ENCODE results near the gene EFTUD2.

EFTUD2 gene

DNA sequence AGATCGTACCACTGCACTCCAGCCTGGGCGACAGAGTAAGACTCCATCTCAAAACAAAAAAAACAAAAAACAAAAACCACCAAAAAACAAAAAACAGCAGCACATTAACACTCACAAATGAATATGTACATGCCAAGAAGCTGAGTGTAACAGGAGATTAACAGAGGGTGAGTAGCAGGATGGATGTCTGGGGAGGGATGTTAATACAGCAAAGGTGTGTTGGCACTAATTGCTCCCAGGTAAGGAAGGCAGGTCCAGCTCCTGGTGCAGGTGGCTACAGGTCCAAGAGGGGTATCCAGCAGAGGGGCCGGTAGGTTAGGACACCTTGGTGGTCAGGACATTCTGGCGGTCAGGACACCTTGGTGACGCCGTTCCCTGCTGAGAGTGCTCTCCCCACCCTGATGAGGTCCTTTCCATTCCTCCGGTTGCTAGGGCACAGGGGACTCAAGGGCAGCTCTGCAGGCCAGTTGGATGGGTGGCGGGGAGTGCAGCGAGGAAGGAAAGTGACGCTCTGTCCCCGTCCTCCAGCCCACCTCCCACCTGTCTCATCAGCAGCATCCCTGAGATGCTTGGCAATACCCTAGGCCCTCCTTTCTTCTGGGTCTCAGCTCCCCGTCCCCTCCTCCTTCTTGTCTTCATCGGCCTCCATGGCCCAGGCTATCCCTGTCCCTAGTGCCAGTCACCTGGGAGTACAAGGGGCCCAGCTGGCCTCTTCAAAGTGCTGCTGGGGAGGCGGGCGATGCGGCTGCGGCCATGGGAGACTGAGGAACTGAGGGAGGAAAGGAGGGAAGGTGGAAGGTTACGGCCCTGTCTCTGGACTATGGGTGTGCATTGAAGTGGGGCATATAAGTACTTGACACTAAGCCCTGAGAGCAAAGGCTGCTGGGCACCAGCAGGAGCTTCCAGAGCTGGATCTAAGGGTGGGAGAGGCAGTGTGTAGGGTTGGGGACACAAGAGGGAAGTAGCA is 26.8 kb upstream of the EFTUD2 start:
- DNase-seq (ENCODE audit: low read depth in 2 of 2): no peak

DNA sequence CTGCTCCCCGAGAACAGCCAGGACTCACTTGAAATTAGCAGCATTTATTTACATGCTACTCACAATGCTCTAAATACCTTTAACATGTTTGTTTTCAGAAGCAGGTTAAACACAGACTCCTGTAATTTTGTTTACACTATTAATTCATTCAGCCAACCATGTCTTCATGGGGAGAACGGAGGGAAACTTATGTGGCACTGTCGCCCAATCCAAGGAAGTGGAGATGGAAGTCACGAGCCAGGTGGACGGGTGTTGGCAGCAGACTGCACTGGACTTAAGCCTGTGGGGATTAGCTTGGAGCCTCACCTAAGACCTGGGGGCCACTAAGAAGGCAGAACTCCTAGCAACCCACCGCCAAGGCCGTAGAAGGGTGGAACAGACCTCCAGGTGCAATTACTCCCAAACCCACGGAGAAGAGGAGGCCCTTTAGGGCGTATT is 24.9 kb upstream of the EFTUD2 start:
- no peak for DNase-seq (ENCODE audit: low read depth in 2 of 2)

DNA sequence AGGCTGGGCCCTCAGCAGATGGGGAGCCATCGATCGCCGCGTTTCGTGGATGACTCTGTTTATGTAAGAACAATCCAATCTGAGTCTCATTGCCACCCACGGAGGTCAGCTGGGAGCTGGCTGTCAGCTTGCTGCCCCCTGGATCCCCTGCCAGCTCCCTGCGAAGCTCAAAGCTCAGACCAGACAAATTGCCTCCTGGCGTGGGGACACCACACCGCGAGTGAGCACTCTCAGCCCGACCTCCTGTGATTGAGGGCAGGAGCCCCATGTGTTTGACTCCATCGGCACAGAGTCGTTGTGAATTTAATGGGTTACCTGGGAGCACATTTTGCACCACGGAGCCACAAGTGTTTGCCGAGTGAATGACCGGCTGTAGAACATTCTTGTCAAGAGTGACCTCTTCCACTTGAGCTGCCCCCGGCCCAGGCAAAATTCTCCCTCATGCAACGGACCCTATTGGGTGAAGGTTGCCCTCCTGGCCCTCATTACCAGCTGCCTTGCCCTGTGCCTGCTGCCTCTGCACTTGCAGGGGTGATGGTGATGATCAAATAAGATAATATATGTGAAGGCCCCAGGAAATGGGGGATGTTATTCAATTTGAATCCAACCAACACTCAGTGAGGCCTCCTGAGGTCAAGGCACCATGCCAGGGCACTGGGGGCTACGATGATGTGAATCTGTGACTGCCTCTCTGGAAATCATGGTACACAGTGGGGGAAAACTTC is 23.7 kb upstream of the EFTUD2 start:
- no peak for DNase-seq (ENCODE audit: low read depth in 2 of 2)

DNA sequence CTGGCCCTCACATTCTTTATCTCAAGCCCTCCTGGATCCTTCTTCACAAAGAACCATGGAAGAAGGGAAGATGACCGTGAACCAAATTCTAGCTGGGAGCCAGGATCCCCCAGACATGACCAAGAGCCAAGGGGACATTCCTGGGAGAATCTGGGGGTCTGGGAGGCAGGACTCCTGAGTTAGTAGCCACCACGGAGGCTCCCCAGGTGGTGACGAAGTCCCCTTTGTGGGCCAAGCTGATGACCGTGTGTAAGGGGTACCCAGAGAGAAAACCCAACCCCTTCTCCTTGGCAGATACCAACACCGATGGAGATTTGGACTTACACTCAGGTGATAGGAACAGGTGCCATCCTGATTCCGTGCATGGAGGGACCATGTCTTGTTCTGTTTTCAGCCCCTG is 22.9 kb upstream of the EFTUD2 start:
- DNase-seq (ENCODE audit: low read depth in 2 of 2): no peak

DNA sequence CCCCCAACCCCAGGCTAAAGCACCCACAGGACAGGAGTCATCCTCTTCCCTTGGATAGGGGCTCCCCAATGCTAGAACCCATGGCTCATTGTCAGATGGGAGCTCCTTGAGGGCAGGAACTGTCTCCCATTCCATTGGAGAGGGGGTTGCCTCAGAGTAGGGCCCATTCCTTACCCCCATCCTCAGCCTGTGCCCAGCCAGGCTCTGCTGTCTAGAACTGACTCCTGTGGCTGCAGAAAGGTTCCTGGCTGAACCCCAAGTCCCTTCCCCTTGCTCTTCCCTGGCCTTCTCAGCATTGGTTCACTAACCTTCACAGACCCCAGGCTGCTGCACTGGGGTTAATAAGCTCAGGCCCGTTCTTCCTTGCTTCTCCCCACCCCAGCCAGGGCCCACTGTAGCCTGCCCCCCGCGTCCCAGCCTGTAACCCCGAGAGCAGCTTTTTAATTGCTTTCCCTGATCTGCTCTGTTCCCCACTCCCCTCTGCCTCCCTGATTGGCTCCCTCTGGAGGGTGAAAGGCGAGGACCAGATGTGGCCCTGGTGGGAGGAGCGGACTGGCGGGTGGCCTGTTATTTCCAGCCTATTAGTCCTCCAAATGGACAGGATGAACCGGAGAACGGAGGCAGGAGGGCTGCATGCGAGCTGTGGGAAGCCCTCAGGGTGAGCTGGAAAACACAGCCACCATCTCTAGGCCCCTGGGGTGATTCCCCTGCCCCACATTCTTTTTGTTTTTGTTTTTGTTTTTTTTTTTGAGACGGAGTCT is 22.1 kb upstream of the EFTUD2 start:
- no peak for DNase-seq (ENCODE audit: low read depth in 2 of 2)

DNA sequence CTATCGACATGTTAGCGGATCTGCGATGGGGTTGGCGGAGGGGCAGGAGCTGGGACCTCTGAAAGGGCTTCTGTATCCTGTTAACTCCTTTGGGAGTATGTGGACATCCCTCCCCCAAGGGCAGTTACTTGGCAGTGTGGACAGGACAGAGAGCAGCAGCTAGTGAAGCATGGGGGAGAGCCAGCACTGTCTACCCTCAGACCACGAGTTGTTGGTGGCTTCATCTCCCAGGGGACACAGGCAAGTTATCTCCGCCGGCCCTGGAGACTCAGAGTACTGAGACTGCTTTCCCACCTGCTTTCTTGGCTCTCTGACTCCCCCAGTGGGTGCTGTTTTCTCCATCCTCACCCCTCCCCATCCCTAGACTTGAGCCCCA is 21.3 kb upstream of the EFTUD2 start:
- DNase-seq (ENCODE audit: low read depth in 2 of 2): no peak

DNA sequence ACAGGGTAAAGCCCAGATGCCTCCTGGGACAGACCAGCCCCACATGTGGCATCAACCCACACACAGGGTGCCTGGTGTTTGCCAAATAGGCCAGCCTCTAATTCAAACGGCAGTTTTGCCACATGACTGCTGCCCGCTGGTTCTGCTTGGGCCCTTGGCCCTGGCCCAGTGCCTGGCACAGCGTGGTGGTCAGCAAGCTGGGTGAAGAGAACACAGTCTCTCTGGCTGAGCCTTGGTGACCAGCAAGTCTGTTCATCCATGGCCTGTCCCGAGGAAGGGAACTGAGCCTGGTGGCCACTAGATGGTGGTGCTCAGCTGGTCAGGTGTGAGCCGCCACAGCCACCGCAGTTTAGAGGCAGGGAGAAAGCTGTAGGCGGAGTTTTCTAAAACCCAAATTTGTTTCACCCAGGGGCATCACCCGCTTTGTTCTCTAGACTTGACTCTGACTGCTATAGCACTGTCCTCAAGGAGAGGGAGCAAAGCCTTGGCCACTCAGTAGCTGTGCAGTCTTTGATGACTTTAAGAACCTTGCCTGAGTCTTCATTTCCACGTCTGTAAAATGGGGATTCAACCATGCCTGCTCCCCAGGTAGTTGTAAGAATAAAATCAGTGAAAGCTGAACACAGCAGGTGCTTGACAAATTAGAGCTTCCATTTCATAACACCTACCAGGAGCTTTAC is 20.8 kb upstream of the EFTUD2 start:
- peak; percentile 38 to 53 for DNase-seq (ENCODE audit: low read depth in 2 of 2)

DNA sequence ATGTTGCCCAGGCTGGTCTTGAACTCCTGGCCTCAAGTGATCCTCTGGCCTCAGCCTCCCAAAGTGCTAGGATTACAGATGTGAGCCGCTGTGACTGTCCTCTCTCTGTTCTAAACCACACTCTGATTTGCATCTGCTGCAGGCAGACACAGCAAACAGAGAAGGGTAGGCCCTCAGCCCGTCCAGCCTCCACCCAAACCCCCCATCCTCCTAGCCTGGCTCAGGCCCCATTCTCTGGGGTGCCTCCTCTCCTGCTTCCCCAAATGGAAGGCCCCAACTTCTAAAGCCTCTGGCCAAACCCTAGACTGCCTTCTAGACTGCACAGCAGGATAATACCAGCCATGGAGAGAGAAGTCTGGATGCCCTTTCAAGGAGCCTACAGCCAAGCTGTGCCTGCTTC is 20.2 kb upstream of the EFTUD2 start:
- no peak for DNase-seq (ENCODE audit: low read depth in 2 of 2)

DNA sequence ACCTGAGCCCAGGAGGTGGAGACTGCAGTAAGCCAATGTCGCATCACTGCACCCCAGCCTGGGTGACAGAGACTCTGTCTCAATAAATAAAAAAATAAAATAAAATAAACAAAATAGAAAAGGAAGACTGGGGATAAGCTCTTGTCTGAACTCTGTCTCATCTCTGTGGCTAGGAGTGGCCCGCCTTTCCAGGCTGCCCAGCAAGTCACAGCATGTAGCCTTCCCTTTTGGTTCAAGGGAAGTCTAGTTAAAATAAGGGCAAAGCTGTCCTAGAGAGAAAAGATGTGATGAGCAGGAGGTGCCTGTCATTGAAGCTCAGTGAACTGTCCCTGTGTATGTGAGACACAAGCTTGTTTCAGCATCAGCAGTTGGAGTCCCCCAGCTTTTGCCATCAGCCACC is 18.8 kb upstream of the EFTUD2 start:
- DNase-seq (ENCODE audit: low read depth in 2 of 2): no peak

DNA sequence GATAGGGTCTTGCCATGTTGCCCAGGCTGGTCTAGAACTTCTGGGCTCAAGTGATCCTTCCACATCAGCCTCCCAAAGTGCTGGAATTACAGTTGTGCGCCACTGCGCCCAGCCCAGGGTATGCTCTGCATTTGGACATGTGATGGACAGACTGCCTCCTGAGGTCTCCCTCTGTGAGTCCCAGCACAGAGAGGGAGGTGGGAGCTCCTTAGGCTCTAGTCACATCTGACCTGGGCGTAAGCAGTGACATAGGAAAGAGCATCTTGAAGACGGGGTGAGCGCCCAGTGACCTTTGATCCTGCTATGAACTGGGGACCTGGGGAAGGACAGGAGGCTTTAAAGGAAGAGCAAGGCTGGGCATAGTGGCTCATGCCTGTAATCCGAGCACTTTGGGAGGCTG is 18.2 kb upstream of the EFTUD2 start:
- no peak for DNase-seq (ENCODE audit: low read depth in 2 of 2)

DNA sequence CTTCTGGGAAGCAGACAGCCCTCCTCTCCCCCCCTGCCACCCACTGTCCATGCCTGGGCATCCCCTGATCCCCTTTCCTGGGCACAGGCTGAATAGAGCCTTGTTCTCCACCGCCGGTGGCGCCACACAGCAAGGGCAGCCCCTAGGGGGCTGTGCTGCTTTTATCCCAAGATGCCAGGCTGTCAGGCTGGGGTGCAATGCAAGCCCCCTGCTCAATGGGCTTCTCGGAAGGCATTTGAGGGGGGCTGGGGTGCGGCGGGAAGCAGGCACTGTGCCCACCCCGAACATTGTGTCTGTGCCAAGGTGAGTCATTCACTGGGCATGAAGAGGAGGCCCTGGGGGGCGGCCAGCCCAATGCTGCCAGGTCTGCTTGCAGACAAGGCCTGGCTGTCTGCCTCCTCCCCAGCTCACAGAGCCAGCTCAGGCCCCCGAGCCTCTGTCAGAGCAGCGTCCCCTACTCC is 17.6 kb upstream of the EFTUD2 start:
- no peak for DNase-seq (ENCODE audit: low read depth in 2 of 2)

DNA sequence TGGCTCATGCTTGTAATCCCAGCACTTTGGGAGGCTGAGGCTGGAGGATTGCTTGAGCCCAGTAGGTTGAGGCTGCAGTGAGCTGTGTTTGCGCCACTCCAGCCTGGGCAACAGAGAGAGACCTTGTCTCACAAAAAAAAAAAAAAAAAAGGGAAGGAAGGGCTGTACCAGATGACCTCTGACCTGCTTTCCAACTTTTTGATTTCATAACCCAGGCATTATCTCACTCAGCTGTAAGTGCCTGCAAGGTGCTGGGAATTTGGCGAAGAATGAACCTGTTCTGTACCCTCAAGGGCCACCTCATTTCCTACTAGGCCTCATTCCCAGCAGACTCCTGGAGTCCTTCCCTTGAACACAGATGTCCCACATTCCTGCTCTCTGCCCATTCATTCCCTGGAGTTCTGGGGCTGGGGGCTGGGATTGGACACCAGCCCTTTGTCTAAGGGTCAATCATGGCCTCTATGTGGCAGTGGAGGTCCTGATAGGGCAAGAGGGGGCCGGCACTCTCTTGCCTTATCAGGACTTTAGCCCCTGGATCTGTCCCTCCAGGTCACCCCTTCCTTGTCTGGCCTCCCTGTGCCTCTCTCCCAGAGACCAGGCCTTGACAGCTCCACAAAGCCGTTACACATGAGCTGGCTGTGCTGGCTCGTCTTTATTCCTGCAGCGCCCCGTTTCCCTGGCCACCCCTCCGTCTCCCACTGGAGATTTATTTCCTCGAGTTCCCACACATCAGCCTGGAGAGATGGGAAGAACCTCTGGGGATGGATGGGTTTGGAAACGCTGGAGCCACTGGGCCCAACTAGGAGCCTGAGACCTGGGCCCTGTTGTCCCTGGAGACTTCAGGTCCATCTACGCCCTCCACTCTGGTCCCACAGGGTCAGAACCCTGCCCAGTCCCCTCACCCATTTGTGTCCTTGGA is 16.9 kb upstream of the EFTUD2 start:
- no peak for DNase-seq (ENCODE audit: low read depth in 2 of 2)

DNA sequence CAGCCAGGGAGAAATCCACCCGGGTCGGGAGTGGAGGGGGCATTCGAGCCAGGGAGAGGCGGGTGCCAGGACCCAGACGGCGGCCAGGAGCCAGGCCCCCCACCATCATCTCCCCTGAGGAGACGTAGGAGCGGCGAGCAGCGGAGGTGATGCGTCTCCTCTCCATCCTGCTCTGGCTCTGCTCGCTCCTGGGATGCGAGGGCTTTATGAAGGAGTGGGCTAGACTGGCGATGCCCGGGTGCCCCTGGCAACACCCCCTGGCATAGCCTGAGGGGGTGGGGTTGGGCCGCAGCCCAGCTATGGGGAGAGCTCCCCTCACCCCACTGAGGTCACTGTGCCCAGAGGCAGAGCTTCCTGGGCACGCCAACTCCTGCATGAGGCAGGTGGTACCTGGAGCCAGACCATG is 16.1 kb upstream of the EFTUD2 start, which contains the start of gene GFAP:
TSS of gene GFAP (minus strand) at position 180 of the 406 bp plus-strand sequence. CDS start at position 166, 14 bp downstream.
- no peak for DNase-seq (ENCODE audit: low read depth in 2 of 2)

DNA sequence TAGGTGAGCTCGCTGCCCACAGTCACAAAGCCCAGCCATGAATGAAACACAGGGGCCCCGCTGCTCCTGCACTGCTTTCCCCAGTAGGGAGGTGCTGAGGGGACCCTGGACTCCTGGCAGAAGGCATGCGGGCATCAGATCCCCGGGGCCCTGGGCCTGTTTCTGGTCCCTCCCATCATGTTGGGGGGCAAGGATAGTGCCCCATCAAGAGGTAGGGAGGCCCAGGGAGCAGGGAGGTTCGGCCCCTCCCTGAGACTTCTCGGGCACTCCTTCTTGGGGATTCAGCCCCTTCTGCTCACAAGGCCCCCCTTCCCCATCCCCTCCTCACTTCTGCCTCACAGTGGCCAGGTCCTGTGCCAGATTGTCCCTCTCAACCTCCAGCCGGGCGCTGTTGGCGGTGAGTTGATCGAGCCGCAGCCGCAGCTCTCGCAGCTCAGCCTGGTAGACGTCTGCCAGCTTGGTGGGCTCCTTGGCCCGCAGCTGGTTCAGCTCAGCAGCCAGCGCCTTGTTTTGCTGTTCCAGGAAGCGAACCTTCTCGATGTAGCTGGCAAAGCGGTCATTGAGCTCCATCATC is 15.5 kb upstream of the EFTUD2 start:
- no peak for DNase-seq (ENCODE audit: low read depth in 2 of 2)

DNA sequence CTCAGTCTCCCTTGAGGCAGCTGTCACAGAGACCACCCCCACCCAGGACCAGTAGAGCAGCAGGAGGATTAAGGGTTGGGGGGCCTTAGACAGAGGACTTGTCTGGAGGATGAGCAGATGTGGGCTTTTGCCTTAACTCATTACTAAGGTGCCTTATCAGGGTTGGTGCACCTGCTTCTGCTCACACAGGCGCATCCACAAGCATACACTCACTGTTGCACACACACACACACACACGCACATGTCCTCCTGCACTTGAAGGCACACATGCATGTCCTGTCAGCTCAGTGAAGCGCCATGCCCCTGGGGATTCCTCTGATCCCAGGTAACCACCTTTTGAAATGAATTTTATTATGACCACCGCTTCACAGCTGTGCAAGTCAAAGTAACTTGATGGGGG is 14.9 kb upstream of the EFTUD2 start:
- DNase-seq (ENCODE audit: low read depth in 2 of 2): no peak

DNA sequence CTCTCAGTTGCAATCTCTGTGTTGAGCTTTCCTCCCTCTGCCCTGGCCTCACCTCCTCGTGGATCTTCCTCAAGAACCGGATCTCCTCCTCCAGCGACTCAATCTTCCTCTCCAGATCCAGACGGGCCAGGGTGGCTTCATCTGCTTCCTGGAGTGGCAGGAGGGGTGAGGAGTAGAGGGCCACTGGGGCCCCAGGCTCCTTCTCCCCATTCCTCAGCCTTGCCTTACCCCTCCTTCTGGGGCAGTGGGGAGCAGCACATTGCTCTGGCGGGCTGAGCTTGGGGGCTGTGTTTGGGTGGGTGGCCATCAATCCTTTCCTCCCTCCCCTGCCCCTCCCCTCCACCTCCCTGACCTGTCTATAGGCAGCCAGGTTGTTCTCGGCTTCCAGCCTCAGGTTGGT is 14.4 kb upstream of the EFTUD2 start:
- DNase-seq (ENCODE audit: low read depth in 2 of 2): no peak

DNA sequence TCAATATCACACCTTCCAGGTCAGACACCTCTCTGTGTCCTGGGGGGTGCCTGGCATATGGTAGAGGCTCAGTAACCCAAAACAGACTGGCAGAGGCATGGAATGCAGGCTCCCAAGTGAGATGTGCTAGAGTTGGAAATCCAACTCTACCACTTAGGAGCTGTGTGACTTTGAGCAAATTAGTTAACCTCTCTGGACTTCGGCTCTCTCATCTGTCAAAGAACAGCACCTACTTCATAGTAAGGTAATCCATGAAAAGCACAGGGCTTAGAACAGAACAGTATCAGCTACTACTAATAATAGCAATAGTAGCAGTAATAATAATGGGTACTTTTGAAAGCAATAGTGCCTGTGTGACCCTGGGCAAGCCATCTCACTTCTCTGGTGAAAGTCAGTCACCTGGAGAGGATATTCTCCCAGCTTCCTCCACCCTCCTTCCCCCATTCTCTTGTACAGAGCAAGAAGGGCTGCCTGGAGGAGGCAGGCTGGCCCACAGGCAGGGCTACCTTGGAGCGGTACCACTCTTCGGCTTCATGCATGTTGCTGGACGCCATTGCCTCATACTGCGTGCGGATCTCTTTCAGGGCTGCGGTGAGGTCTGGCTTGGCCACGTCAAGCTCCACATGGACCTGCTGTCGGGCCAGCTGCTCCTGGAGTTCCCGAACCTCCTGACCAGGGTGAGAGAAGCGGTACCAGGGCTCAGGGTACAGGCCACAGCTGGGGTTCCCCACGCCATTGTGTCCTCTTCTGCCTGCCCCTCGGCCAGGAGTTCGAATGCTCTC is 13.7 kb upstream of the EFTUD2 start:
- no peak for DNase-seq (ENCODE audit: low read depth in 2 of 2)

DNA sequence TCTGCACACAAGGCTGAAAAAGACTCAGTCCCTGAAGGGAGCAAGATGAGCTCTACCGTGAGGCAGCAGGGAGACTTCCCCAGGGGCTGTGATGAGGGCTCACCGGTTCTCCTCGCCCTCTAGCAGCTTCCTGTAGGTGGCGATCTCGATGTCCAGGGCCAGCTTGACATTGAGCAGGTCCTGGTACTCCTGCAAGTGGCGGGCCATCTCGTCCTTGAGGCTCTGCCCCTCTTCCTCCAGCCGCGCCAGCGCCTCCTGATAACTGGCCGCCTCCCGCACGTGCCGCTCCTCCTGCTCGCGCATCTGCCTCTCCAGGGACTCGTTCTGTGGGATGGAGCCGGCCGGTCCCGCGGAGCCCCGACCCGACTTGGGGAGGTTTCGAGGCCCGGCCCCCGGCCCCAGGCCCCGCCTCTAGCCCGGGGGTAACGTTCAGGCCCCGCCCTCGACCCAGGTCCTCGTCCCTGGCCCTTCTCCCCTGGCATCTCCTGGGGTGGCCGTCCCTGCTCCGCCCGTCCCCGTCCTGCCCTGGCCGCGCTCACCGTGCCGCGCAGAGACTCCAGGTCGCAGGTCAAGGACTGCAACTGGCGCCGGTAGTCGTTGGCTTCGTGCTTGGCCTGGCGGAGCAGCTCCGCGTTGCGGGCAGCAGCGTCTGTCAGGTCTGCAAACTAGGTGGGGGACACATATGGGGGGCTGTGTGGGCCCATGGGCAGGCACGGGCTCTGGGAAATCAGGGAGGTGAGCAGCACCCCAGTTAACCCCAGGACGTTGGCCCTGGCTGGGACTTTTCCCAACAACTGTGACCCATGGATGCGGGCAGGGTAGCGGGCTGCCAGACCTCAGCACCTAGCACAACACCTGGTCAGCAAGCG is 12.1 kb upstream of the EFTUD2 start:
- DNase-seq (ENCODE audit: low read depth in 2 of 2): peak; percentile 23 to 31

All from stimulated activated CD4-positive, alpha-beta T cell treated with anti-CD3 and anti-CD28 coated beads, Interleukin-15, amount 100 ng/mL, for 48 hours (primary cell).